HG03460 (cell line): ENCODE data around the gene RPL35.
"Not testable (repeated sequence)": the region's sequence is repeated elsewhere in the genome, so short reads cannot be mapped to it uniquely, and the experiment has no call there.

Experiments used
- ATAC-seq: cut with Tn5 transposase; IDR thresholded peaks from one replicate; pipeline ENCODE4 v1.9.1; 2021; ENCODE audit not compliant: unreplicated experiment

Gene RPL35

DNA sequence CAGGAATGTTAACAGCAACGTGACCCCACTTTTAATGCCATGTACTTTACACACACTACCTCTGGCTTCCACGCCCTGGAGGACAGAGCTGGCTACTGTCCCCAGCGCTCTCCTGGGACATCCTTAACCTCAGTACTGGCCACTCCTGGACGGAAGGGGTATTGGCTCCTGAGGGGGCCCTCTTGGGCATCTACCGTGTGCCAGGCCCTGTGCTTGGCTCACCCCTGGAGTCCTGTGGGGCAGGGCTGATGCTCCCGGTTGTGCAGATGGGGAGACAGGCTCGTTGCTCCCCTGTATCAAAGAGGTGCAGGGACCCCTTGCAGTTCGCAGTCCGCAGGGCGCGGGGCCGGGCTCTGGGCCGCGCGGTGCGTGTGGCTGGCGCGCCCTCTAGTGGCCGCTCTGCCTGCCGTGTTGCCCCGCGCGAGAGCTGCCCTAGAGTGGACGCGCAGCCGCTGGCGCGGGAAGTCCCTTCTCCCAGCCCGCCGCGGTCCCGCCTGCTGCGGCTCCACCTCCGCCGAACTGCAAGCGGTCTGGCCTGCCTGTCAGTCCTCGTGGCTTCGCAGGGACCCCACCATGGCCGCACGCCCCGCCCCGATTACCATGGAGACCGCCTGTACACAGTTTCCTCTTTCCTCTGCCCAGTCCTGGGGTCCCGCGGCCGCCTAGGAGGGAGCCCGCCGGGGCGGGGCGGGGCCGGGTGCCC, 8.8 kb downstream of the RPL35 start, which contains the start of gene WDR38:
WDR38 (plus strand) TSS at position 632 of the 703 bp plus-strand sequence. CDS start 72 bp downstream, outside the sequence.
- peak; percentile 66 for ATAC-seq

DNA sequence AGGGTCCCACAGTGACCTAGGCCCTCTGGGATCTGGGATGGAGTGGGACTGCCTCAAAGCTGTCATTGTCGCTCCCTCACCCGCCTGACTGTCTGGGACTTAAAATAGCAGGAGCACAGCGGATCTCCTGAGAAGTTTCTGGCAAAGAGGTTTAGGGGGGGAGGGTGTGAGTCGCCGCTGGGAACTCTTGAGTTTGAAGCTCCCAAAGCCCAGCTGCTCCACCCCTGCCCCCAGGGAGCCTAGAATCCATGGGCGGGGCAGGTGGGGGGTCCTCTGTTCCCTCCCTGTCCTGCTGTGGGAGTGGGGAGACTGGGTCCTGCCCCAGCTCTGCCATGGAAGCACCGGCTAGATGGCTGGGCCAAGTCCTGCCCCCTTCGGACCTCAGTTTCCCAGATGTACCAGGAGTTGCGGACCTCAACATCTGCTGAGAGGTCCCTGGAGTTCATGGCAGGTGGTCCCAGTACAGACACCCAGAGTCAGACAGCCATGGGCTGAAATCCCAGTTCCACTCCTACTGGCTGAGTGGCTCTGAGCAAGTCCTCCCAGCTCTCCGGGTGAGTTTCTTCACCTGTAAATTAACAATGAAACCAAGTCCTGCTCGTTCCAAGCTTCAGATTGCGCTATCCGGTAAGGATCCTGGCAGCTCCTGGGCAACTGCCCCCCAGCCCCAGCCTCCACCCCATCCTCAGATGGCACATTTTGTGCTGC, 9.5 kb downstream of the RPL35 start:
- no peak for ATAC-seq

DNA sequence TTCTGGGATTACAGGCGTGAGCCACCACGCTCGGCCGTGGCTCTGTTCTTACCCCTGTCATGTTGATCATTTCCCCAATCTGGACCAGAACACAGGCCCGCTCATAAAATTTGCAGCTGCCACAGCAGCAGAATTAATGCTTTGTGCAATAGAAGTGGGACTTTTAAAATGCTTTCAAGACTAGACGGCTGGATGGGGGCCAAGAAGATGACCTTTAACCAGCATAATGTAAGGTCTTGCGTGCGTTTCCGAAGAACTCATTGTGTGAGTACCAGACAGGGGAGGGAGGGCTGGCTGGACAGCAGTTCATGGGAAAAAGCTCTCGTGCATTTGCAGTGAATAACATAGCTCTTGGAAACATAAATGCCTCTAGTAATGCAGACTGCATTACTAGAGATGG, 12.0 kb downstream of the RPL35 start:
- no peak for ATAC-seq

DNA sequence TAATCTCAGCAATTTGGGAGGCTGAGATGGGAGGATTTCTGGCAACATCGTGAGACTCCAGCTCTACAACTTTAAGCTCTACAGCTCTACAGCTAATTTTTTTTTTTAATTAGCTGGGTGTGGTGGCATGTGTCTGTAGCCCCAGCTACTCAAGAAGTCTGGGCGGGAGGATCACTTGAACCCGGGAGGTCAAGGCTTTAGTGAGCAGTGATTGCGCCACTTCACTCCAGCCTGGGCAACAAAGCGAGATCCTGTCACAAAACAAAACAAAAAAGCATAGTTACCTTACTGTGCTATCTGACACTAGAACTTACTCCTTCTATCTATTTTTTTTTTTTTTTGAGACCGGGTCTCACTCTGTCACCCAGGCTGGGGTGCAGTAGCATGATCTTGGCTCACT, 14.8 kb downstream of the RPL35 start:
- no peak for ATAC-seq

DNA sequence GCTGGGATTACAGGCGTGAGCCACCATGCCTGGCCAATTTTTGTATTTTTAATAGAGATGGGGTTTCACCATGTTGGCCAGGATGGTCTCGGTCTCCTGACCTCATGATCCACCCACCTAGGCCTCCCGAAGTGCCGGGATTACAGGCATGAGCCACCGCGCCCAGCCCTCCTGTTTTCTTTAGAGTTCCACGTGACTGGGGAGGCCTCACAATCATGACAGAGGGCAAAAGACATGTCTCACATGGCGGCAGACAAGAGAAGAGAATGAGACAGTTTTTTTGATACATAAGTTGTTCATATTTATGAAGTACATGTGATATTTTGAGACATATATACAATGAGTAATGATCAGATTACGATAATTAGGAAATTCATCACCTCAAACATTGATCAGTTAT, 15.3 kb downstream of the RPL35 start:
- ATAC-seq, result not testable (repeated sequence)

DNA sequence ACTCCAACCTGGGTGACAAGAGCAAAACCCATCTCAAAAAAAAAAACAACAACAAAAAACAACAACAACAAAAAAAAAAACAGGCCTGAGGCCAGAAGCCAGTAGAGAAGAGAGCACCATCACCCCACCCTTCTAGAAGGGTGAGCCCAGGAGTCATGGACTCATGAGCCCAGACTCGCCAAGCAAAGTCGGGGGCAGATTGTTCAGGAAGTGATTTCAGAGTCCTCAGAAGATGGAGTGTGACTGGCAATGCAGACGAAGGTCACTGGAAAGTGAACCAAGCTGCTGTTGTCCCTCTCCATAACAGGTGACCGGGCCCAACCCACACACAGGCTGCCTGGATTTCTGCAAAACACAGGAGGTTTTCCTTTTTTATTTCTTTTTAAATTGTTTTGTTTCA, 17.5 kb downstream of the RPL35 start:
- ATAC-seq, result no peak

DNA sequence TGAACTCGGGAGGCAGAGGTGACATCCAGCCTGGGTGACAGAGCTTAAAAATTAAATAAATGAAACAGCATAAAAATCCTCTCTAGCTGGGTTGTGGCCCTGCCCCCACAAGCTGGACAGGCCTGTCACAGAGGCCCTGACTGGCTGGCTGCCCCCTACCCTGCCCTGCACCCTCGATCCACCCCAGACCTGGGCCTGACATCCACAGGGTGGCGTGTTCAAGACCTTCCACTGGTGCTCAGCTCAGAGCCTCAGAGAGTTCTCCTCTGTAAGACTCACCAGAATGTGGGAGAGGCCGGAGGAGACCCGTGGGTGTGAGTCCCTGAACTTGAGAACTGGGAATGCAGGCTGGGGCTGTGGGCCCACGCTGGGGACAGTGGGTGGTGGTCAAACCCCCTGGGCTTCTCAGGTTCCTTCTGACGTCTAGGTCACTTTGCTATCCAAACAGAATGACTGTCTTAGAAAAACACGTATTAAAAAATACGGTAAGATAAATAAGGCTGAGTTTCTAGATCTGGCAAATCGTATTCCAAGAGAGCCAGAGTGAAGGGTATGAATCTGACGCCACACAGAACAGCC, 18.2 kb downstream of the RPL35 start:
- no peak for ATAC-seq

DNA sequence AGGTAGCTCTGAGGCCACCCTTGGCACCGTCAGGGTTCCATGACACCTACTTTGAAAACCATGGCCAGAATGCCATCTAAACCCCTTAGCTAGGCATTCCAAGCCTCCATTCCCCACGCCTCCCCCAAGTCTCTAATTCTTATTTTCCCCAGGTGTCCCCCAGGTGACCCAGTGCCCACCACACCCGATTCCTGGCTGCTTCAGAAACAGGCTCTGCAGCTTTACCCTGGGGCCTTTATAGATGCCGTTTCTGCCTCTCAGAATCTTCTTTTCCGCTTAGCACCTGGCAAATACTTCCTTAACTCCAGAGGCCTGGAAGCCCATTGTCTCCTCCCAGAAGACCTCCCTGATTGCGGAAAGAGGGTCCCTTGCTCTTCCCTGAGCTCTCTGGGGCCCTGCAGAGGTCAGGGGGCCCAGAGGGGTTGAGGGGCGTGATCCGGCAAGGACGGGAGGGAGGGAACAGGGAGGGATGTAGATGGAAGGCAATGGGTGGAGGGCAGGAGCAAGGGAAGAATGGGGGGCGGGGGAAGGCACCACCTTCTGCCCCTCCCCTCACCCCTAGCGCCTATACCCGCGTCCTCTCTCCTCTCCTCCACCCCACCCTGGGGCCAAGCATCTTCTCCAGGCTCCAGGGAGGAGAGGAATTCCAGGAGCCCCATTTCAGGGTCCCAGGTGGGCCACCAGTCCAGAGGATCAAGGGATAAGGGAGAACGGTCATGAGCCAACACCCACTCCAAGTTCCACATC, 20.5 kb downstream of the RPL35 start:
- ATAC-seq, result no peak

DNA sequence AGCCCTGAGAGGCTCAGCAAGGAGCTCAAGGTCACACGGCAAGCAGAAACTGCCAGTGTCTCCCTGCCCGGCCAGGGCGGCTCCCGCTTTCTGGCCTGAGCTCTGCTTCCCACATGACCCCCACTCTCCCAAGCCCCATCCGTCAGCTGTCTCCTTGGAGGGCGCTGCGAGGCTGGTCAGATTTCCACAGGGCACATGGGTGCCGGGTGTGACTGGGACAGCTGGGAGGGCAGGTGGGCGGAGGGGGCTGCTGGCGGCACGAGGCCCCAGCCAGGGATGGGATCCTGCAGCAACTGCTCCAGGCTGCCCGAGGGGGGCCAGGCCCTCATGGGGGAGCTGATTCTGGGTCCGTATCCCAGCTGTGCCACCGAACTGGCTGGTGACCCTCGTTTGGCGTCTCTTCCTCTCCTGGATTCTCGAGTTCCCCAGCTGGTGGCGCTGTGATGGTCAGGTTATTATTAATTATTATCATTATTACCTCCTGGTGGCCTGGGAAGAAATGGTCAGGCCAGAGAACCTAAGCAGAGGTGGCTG, 21.4 kb downstream of the RPL35 start:
- ATAC-seq, result no peak

DNA sequence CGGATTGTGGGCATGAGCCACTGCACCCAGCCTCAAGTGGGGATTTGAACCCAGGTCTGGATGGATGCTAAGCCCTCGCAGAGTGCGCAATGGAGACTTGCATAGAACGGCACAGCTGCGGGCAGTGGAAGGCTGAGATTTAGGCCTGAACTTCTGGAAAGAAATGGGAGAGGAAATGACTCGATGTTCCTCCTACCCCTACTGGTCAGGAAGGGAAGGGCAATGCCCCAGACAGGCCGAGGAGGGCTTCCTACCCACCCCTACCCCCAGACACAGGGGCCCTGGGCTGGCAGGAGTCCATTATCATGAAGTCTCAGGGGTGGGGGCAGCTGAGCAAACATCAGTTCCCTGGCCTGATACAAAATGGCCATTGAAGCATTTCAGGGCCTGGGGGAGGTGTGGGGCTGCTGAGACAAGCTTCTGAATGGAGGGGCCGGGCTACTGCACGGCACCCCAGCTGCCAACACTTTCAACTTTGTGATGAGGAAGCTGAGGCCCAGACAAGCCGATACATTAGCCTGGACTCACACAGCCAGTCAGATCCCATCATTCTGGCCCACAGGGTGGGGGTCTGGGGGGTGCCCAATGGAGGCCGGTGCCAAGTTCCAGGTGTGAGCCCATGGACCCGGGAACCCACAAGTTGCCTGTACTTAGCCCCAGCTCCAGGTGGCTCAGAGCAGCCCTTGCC, 22.0 kb downstream of the RPL35 start:
- ATAC-seq, result no peak

DNA sequence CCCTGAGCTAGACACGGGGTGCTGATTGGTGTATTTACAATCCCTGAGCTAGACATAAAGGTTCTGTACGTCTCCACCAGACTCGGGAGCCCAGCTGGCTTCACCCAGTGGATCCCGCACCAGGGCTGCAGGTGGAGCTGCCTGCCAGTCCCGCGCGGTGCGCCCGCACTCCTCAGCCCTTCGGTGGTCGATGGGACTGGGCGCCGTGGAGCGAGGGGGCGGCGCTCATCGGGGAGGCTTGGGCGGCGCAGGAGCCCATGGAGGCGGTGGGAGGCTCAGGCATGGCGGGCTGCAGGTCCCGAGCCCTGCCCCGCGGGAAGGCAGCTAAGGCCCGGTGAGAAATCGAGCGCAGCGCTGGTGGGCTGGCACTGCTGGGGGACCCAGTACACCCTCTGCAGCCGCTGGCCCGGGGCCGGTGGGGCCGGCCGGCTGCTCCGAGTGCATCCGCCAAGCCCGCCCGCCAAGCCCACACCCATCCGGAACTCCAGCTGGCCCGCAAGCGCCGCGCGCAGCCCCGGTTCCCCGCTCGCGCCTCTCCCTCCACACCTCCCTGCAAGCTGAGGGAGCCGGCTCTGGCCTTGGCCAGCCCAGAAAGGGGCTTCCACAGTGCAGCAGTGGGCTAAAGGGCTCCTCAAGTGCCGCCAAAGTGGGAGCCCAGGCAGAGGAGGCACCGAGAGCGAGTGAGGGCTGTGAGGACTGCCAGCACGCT, 23.0 kb downstream of the RPL35 start:
- not testable (repeated sequence) for ATAC-seq

DNA sequence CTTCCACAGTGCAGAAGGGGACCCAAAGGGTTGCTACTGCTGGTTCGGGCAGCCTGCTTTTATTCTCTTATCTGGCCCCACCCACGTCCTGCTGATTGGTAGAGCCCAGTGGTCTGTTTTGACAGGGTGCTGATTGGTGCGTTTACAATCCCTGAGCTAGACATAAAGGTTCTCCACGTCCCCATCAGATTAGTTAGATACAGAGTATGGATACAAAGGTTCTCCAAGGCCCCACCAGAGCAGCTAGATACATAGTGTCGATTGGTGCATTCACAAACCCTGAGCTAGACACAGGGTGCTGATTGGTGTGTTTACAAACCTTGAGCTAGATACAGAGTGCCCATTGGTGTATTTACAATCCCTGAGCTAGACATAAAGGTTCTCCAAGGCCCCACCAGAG, 23.6 kb downstream of the RPL35 start:
- ATAC-seq, result not testable (repeated sequence)

DNA sequence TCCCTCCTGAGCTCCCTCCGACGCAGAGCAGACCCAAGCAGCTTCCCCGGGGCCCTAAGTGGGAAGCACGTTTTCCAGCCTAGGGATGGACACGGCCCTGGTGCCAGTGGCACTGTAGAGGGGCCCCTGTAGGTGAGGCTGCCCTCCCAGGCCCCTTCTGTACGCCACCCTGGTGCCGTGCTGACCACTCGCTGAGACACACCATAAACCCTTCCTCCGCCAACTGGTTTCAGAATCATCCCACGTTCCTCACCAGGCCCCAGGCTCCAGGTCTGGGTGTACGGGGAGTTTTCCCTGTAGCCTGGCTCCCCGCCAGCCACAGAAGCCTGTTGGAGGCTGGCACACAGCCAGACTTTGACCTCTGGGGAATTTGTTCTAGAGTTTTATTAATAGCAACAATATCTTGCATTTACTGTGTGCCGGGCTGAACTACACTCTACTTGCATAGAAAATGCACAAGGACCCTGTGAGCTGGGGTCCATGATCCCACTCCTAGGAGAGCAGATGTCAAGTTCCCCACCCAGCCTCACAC, 26.7 kb downstream of the RPL35 start:
- ATAC-seq, result no peak

DNA sequence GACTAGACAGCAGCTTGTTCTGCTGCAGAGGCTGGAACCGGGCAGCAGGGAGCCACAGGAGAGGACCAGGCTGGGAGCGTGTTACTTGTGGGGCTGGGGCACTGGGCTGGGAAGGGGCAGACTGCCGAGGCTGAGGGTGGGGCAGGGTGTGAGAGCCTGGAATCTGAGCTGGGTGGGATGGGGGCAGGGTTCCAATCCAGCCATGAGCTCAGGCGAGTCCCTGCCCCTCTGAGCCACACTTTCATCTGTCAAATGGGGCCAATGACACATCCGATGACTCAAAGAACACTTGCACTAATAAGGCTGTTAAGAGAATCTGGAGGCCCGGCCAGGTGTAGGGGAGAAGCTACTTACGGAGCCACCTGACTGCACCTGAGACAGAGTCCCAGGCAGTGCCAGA, 27.2 kb downstream of the RPL35 start:
- no peak for ATAC-seq

DNA sequence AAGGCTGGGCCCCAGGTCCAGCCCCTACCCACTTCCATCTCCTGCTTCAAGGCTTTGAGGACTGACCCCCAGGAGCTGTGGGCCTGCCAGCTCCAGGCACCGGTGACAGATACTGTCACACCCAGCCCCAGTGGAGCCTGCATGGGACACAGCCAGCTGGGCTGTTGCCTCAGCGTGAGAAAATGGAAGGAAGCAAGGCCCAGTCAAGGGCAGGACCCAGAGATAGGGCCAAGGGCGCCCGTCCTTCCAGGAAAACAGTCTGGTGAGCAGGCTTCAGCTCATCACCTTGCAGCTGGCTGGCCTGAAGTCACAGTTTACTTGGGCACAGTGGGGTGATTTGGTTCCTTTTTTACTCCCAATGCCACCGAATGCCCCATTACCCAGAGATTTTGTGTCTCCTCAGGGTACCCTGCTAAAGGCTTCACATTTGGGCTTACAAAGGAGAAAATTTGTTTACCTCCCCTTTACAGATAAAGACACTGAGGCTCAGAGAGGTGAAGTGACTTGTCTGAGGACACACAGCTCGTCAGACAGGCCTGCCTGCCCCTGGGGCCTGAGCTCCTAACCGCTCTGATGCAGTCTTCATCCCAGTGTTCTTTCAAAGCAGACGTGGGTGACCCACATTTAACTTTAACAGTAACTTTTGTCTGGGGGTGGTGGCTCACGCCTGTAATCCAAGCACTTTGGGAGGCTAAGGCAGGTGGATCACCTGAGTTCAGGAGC, 30.0 kb downstream of the RPL35 start:
- no peak for ATAC-seq

DNA sequence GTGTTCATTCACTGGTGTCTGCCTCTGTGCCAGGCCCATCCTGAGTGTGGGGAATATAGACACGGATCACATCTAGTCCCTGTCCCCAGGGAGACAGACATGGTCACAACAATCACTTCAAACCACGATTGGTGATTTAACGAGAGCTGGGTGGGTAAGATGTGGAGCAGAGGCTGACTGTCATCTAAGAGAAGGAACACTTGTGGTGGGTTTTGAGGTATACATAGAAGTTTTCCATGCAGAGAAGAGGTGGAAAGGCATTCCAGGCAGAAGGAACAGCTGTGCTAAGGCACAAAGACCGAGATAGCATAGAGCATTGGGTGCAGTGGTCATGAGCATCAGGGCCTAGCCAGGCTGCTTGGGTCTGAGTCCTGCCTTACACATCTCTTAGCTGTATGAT, 31.2 kb downstream of the RPL35 start:
- no peak for ATAC-seq

DNA sequence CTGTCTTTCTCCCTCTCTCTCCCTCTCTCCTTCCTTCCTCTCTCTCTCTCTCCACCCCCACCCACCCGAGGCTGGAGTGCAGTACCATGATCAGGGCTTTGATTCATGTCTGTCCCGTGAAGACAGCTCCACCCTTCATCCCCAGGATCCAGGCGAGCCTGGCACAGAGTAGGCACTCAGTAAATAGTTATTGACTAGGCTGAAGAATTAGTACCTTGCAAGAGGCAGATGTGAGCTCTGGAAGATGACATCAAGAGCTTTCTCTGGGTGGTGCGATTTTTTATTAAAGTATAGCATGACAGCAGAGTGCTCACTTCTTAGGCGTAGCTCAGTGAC, 32.5 kb downstream of the RPL35 start:
- ATAC-seq, result no peak

DNA sequence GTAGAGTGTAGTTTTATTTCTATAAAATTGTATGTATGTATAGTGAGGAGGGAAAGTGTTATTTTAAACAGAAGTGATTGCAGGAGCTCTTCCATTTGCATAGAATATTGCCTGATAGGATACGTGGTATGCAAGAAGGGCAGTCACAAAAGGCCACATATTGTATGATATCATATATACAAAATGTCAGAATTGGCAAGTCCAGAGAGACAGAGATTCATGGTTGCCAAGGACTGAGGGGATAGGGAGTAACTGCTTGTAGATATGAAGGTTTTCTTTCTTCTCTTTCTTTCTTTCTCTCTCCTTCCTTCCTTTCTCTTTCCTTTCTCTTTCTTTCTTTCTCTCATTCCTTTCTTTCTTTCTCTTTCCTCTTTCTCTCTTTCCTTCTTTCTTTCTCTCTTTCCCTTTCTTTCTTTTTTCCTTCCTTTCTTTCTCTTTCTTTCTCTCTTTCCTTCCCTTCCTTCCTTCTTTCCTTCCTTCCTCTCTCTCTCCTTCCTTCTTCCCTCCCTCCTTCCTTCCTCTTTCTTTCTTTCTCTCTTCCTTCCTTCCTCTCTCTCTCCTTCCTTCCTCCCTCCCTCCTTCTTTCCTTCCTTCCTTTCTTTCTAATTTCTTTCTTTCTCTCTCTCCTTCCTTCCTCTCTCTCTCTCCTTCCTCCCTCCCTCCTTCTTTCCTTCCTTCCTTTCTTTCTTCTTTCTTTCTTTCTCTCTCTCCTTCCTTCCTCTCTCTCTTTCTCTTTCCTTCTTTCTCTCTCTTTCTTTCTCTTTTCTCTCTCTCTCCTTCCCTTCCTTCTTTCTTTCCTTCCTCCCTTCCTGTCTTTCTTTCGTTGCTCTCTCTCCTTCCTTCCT, 33.0 kb downstream of the RPL35 start:
- ATAC-seq, result no peak
